Embryonic facial prominence (tissue), 1 donor: ENCODE results near the gene PHB1.
"Not testable (repeated sequence)": the region's sequence is repeated elsewhere in the genome, so short reads cannot be mapped to it uniquely, and the experiment has no call there.

Experiments
- DNase-seq: peaks from one replicate; pipeline ENCODE4 v3.0.0-alpha.2; 2016; ENCODE audit errors: extremely low spot score

Gene PHB1

DNA sequence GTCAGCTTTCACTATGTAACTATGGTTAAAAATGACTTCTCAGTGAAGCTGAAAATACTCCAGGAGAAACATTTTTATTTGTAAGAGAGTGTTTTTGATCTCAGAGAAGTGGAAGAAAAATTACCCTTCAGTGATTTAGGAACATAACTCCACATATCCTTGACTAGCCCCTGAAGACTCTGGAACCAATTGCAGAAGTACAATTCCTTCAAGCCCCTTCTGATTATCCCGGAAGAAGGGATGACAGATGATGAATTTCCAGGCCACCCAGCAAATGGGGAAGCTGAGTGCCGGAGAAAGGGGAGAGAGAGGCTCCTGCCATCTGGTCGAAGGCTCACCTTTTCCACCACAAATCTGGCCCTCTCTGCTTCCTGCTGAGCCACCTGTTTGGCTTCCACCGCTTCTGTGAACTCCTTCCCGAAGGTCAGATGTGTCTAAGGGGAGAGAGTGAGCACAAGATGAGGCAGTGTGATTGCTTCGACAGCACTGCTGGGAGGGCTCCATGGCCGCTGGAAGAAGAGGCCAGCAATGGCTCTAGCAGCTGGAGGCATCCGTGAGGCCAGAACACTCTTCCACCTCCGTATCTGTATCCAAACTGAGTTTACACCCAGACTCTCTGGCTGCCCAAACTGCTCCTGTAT, 8.1 kb downstream of the PHB1 start:
- peak; percentile 49 for DNase-seq

- DNase-seq: no peak
Measured at GRCh38 chr17:49404906-49405305, 9.8 kb downstream of the PHB1 start.

DNA sequence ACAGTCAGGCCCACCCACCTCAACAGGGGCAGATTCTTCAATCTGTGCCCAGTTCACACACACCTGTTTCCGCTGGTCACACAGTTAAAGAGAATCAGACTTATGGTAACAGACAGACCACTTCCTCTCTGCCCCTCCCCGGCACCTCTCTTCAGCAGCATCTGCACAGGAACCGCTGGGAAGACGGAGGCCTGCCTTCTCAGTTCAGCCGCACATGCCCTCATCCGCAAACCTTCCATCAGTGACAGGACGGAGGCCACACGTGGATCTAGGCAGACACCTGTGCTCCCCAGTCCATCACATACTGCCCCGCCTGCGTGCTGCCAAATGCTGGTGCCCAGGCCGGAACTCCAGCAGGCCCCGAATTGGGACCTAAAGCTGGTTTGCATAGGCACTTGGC, 10.3 kb downstream of the PHB1 start:
- DNase-seq: no peak

DNA sequence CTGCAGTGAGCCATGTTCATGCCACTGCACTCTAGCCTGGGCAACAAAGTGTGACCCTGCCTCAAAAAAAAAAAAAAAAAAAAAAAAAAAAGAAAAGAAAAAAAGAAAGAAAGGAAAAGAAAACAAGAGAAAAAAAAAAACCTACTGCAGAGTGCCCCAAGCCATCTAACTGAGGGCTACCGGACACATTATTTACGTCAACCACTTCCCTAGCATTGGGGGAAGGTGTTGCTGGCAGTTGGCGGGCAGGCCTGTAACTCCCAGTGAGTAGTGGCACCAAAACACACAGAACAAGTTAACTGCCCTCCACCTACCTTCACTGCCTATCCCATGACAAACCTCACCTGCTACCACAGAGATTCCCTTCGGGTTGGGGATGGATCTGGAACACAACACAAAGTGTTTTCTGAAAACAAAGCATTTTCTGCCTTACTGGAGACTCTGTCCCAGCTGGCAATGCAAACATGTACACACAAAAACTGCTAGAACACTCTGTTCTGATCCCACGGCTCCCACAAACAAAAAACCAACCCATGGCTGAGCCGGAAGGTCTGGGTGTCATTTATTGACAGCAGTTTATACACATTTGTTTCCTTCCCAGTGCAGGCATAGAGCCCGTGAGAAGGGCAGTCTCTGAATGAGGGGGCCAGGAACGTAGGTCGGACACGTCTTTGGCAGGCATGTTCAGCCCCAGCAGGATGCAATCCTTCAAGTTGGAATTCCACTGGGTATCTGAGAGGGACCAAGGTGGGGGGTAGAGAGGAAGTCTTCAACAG, 11.0 kb downstream of the PHB1 start:
- DNase-seq: no peak

DNA sequence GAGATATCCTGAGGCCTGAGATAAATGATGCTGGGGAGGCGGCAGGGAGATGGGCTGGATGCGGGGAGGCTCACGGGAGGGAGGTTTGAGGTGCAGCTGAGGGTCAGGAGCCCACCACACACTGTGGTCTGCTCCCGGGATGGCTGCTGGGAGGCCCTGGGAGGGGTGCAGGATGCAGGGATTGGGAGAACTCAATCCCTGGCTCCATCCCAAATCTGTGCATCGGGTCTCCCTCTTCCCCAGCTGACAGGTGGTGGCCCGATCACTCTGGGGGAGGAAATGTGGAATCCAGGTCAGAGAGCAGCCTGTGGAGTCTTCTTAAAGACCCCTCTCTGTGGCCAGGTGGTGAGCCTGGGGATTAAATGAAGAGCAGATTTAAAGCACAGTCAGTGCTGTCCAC, 12.0 kb downstream of the PHB1 start:
- DNase-seq: no peak

GRCh38 chr17:49401971-49402611, 12.6 kb downstream of the PHB1 start:
- no peak for DNase-seq

- no peak for DNase-seq
Measured at GRCh38 chr17:49399995-49400394, 14.7 kb downstream of the PHB1 start.

DNA sequence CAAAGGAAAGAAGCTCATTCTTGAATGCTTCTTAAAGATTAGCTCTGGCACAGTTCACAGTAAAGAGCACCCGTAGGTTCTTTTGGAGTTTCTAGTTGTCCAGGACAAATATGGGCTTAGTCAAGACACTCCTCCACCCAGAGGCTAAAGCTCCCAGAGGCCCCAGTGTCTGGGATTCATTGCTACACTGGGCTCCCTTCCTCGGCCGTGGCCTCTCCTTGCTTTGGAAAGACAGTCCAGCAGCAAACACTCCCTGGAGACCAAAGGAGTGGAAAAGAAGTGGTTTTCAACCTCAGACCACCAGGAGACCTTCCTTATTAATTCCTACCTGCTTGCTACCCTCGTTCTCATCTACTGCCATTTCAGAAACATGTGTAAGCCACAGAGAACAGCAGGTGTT, 17.1 kb downstream of the PHB1 start:
- DNase-seq: no peak

GRCh38 chr17:49393491-49394255, 21.0 kb downstream of the PHB1 start:
- DNase-seq: no peak

- DNase-seq: no peak
Measured at GRCh38 chr17:49390548-49391324, 23.9 kb downstream of the PHB1 start.

DNA sequence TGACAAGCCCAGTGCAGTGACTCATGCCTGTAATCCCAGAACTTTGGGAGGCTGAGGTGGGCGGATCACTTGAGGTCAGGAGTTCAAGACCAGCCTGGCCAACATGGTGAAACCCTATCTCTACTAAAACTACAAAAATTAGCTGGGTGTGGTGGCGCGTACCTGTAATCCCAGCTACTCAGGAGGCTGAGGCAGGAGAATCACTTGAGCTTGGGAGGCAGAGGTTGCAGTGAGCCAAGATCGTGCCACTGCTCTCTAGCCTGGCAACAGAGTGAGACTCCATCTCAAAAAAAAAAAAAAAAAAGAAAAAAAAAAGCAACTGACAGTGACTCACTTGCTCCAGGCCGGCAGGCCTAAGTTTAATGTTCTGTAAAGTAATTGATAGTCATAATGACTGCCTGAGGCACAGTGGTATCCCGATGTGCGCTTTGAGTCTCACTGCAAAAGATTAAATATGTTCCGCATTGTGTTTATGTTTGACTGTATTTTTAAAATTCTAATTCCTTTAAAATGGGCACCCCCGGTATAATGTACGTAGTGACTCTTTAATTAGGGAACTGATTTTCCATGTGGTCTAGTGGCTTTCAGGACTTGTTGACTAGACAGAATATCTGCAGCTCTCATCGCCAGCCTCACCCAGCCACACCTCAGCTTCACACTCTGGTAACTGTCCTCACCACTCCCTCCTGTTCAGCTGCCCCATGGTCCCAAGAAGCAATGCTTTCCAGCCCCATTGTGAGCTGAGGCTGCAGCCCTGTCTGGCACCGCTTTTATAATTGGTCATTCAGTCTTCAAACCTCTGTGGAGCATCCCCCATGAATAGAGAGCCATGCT, 25.0 kb downstream of the PHB1 start:
- not testable (repeated sequence) for DNase-seq

- DNase-seq: no peak
Measured at GRCh38 chr17:49388692-49389513, 25.8 kb downstream of the PHB1 start.

GRCh38 chr17:49388290-49388640, 26.4 kb downstream of the PHB1 start:
- no peak for DNase-seq

DNA sequence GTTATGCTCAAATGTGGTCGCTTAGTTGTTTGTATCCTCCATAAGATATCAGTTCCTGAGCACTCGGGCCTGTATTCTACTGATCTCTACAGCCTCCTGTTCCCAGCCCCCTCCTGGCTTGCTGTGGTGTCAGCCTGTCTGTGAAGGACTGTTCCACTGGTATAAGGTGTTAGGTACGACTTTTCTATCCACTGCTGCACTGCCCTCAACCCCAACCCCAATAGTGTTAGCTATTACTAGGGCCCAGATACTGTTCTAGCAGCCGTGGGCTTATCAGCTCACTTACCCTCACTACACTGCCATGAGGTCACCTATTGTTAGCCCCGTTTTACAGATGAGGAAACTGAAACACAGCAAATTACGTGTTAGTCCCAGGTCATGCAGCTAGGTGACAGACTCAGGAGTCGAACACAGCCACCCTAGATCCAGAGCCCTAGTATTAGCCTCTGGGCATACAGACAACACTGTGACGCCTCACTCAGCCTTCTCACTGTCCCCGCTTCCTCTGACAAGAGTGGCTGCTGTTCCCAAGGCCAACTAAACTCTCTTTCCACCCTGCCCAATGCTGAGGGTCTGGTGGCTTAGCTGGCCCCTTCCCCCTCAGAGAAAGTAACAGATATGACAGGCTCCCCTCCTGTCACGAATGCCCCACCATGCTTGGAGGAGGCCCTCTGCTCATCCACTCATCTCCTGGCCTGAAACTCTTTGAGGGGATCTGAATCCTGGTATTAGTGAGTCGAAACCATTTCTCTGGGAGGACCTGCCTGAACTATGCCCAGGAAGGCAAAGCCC, 27.0 kb downstream of the PHB1 start:
- DNase-seq: no peak

DNA sequence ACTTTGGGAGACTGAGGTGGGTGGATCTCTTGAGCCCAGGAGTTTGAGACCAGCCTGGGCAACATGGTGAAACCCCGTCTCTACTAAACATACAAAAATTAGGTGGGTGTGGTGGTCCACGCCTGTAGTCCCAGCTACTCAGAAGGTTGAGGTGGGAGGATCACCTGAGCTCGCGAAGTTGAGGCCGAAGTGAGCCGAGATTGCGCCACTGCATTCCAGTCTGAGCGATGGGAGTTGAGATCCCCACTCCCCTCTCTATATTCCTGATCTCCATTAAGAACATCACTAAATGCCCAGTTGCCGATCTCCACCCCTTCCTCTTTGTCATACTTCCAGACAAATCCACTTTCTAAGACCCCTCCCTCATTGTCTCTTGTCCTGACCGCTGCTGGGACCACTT, 28.3 kb downstream of the PHB1 start:
- no peak for DNase-seq

- no peak for DNase-seq
Measured at GRCh38 chr17:49384951-49385350, 29.7 kb downstream of the PHB1 start.

GRCh38 chr17:49383060-49383459, 31.6 kb downstream of the PHB1 start:
- DNase-seq: no peak

- DNase-seq: no peak
Measured at GRCh38 chr17:49382556-49382955, 32.1 kb downstream of the PHB1 start.

GRCh38 chr17:49381793-49382192, 32.9 kb downstream of the PHB1 start:
- no peak for DNase-seq
